ENCODE measurements around the gene HPRT1.

- TF ChIP-seq, protein P1, sequence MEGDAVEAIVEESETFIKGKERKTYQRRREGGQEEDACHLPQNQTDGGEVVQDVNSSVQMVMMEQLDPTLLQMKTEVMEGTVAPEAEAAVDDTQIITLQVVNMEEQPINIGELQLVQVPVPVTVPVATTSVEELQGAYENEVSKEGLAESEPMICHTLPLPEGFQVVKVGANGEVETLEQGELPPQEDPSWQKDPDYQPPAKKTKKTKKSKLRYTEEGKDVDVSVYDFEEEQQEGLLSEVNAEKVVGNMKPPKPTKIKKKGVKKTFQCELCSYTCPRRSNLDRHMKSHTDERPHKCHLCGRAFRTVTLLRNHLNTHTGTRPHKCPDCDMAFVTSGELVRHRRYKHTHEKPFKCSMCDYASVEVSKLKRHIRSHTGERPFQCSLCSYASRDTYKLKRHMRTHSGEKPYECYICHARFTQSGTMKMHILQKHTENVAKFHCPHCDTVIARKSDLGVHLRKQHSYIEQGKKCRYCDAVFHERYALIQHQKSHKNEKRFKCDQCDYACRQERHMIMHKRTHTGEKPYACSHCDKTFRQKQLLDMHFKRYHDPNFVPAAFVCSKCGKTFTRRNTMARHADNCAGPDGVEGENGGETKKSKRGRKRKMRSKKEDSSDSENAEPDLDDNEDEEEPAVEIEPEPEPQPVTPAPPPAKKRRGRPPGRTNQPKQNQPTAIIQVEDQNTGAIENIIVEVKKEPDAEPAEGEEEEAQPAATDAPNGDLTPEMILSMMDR (IDR thresholded peaks at IDR 0.05): no peak
- TF ChIP-seq POLR2A (IDR thresholded peaks at IDR 0.05): no peak
These were observed 24.1 kb upstream of the HPRT1 start for GRCh38 chrX:134435894-134436293.

Measured in suprapubic skin (tissue), 3 donors.